Panc1 (cell line): ENCODE measurements around the gene MACC1. TPM values are rescaled to one million over a fixed set of nuclear protein-coding genes. Genes with fewer than 3 reads are reported as not detected.
"Not testable (repeated sequence)": the region's sequence is repeated elsewhere in the genome, so short reads cannot be mapped to it uniquely, and the experiment has no call there.

Experiments used
- ATAC-seq: fragments of 200-7000 bp; cut with Tn5 transposase; 2 replicates; pipeline ENCODE4 v1.9.1; 2020; ENCODE audit warnings: mild to moderate bottlenecking, moderate library complexity
- BruUV-seq: library from RNA; stranded (reverse); fragments of 400-500 nt; replicated peaks from 2 replicates; lab custom pipeline; 2021; lab: Mats Ljungman, UMichigan
- CTCF ChIA-PET: fragments of 300-600 bp; sonication (Branson Sonifier 250); formaldehyde crosslinking; loops from one replicate; lab custom pipeline; 2022; ENCODE audit warnings: antibody characterized with exemption; lab: Charles Lee
- POLR2A ChIA-PET: fragments of 300-600 bp; sonication (Branson Sonifier 250); formaldehyde crosslinking; loops from one replicate; lab custom pipeline; 2022; ENCODE audit warnings: antibody characterized with exemption; lab: Charles Lee
- DNase-seq: peaks from one replicate; pipeline ENCODE4 v3.0.0-alpha.2; 2010; ENCODE audit warnings: low read depth, low spot score
- H3K27ac ChIP-seq: 2 replicates; pipeline ENCODE4 v1.5.1; 2011; ENCODE audit warnings: mild to moderate bottlenecking, low read length, inconsistent platforms
- H3K27me3 ChIP-seq: fragments of 200-500 bp; sonication (Bioruptor generic); 2 replicates; pipeline ENCODE4 v1.6.0; 2014; ENCODE audit warnings: low read length, inconsistent platforms; ENCODE audit not compliant: control insufficient read depth, insufficient read depth
- H3K36me3 ChIP-seq: fragments of 200-500 bp; sonication (Bioruptor generic); 2 replicates; pipeline ENCODE4 v1.5.1; 2014; ENCODE audit warnings: inconsistent platforms, mild to moderate bottlenecking, low read length, moderate library complexity; ENCODE audit not compliant: control insufficient read depth, insufficient read depth
- H3K4me1 ChIP-seq: 2 replicates; pipeline ENCODE4 v1.5.1; 2011; ENCODE audit warnings: inconsistent platforms, mild to moderate bottlenecking, low read length, moderate library complexity; ENCODE audit not compliant: control insufficient read depth, insufficient read depth
- H3K4me3 ChIP-seq, 2 experiments: 2 replicates each; pipeline ENCODE4 v1.5.1; 2011 to 2012; ENCODE audit warnings: low read depth in 2 of 2, low read length in 2 of 2, mild to moderate bottlenecking in 2 of 2, inconsistent platforms in 1 of 2, moderate library complexity in 1 of 2
- H3K9me3 ChIP-seq: fragments of 200-500 bp; sonication (Bioruptor generic); 2 replicates; pipeline ENCODE4 v1.5.1; 2014; ENCODE audit warnings: low read depth, mild to moderate bottlenecking, inconsistent platforms, low read length, moderate library complexity; ENCODE audit not compliant: control insufficient read depth, insufficient read depth
- POLR2AphosphoS5 ChIP-seq: IDR thresholded peaks from 2 replicates; pipeline ENCODE4 v1.6.1; 2012; ENCODE audit warnings: mild to moderate bottlenecking, low read depth, low read length, moderate library complexity
- SIN3A ChIP-seq: IDR thresholded peaks from 2 replicates; pipeline ENCODE4 v1.6.1; 2012; ENCODE audit warnings: low read depth, mild to moderate bottlenecking, low read length, moderate library complexity, borderline replicate concordance; ENCODE audit not compliant: insufficient read depth
- TCF7L2 ChIP-seq: IDR thresholded peaks from 2 replicates; pipeline ENCODE4 v1.6.1; 2011; ENCODE audit warnings: mild to moderate bottlenecking, low read depth, low read length, inconsistent platforms
- in situ Hi-C: cut with HindIII; loops from 2 replicates; pipeline ENCODE4 v1.10.0; 2016; ENCODE audit warnings: low sequenced_read_pairs, low pct_unique_long_range_greater_than_20kb
- intact Hi-C: fragments of 100-400 bp; cut with micrococcal nuclease; formaldehyde crosslinking; loops from one replicate; pipeline ENCODE4 v1.10.0; 2022; ENCODE audit not compliant: unreplicated experiment
- total RNA-seq: library from RNA; stranded (reverse); gene quantifications from one replicate; pipeline ENCODE4 v1.2.1, GENCODE V29; 2021; ENCODE audit not compliant: unreplicated experiment
- TF ChIP-seq, protein P1 (sequence below): fragments of 450-650 bp; IDR thresholded peaks from 2 replicates; pipeline ENCODE4 v1.5.1; 2017; ENCODE audit warnings: mild to moderate bottlenecking
- TF ChIP-seq, protein P2 (sequence below), 2 experiments: IDR thresholded peaks; 2 replicates each; pipeline ENCODE4 v1.6.1; 2011 to 2012; ENCODE audit warnings: low read depth in 2 of 2, control low read depth in 1 of 2, low read length in 1 of 2, mild to moderate bottlenecking in 1 of 2, moderate library complexity in 1 of 2; ENCODE audit not compliant: insufficient read depth in 1 of 2

The MACC1 gene
- total RNA-seq, 1 experiment from 2014 or later: 0.08 TPM

DNA sequence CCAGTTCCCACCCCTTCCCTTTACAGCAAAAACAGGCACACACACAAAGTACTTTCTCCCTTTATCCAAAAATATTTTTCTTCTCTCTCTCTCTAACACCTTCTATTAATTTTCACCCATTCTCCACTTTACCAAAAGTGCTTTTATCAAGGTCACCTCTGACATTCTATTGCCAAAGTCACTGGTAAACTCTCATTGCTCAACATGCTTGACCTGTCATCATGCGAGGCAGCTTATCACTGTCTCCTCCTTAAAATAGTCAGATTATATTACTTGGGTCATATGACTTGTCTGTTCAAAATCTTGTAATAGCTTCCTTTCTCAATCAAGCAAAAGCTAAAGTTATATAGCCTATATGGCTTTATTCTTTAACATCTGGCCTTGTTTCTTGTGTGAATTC, 28.6 kb downstream of the MACC1 start:
- in situ Hi-C loops: no loop called here
- TF ChIP-seq TCF7L2 (no peak), SIN3A (no peak)
- TF ChIP-seq, protein P1, sequence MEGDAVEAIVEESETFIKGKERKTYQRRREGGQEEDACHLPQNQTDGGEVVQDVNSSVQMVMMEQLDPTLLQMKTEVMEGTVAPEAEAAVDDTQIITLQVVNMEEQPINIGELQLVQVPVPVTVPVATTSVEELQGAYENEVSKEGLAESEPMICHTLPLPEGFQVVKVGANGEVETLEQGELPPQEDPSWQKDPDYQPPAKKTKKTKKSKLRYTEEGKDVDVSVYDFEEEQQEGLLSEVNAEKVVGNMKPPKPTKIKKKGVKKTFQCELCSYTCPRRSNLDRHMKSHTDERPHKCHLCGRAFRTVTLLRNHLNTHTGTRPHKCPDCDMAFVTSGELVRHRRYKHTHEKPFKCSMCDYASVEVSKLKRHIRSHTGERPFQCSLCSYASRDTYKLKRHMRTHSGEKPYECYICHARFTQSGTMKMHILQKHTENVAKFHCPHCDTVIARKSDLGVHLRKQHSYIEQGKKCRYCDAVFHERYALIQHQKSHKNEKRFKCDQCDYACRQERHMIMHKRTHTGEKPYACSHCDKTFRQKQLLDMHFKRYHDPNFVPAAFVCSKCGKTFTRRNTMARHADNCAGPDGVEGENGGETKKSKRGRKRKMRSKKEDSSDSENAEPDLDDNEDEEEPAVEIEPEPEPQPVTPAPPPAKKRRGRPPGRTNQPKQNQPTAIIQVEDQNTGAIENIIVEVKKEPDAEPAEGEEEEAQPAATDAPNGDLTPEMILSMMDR: no peak
- TF ChIP-seq, protein P2, sequence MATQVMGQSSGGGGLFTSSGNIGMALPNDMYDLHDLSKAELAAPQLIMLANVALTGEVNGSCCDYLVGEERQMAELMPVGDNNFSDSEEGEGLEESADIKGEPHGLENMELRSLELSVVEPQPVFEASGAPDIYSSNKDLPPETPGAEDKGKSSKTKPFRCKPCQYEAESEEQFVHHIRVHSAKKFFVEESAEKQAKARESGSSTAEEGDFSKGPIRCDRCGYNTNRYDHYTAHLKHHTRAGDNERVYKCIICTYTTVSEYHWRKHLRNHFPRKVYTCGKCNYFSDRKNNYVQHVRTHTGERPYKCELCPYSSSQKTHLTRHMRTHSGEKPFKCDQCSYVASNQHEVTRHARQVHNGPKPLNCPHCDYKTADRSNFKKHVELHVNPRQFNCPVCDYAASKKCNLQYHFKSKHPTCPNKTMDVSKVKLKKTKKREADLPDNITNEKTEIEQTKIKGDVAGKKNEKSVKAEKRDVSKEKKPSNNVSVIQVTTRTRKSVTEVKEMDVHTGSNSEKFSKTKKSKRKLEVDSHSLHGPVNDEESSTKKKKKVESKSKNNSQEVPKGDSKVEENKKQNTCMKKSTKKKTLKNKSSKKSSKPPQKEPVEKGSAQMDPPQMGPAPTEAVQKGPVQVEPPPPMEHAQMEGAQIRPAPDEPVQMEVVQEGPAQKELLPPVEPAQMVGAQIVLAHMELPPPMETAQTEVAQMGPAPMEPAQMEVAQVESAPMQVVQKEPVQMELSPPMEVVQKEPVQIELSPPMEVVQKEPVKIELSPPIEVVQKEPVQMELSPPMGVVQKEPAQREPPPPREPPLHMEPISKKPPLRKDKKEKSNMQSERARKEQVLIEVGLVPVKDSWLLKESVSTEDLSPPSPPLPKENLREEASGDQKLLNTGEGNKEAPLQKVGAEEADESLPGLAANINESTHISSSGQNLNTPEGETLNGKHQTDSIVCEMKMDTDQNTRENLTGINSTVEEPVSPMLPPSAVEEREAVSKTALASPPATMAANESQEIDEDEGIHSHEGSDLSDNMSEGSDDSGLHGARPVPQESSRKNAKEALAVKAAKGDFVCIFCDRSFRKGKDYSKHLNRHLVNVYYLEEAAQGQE (IDR thresholded peaks at IDR 0.05; ENCODE audit: insufficient read depth in 1 of 2, low read depth in 2 of 2, low read length in 1 of 2): no peak
- Histone ChIP-seq H3K27ac (no peak overlapping the region), H3K9me3 (no peaks in the 10 kb centered on the region), H3K36me3 (no peaks in the 10 kb centered on the region), H3K4me3 (no peak overlapping the region), H3K27me3 (no peaks in the 10 kb centered on the region), H3K4me1 (no peaks in the 10 kb centered on the region)
- ATAC-seq (no peak), DNase-seq (no peak)
- ChIA-PET CTCF (no interaction called here), POLR2A (no interaction called here)
- intact Hi-C loops: no loop called here
- BruUV-seq: no TSS peak

DNA sequence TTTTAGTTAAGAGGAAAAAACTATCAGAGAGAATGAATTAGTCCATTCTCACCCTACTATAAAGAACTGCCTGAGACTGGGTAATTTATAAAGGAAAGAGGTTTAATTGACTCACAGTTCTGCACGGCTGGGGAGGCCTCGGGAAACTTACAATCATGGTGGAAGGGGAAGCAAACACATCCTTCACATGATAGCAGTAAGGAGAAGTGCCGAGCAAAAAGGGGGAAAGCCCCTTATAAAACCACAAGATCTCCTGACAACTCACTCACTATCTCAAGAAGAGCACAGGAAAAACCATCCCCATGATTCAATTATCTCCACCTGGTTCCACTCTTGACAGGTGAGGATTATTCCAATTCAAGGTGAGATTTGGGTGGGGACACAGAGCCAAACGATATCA, 29.3 kb downstream of the MACC1 start:
- in situ Hi-C loops, POLR2A ChIA-PET: not testable (repeated sequence)

DNA sequence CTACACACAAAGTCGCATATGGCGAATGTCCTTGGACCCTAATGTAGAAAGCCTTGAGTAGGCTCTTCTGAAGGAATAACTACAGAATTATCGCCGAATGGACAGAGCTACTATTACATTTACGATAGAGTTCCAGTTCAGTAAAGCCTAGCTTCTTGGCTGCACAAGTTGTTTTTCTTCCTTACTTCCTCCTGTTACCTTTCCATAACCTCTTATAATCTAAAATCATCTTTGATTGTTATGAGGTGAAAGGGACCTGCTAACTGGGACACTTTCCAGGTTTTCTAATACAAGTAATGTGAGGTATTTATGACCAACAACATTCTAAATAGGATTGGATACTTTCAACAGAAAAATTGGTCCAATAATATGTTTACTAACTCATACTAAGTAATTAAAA, 31.2 kb downstream of the MACC1 start:
- H3K27me3 ChIP-seq: no peaks in the 10 kb centered on the region
- H3K4me1 ChIP-seq: no peaks in the 10 kb centered on the region
- TF ChIP-seq SIN3A: no peak
- no peak for TF ChIP-seq TCF7L2
- TF ChIP-seq, protein P2 (IDR thresholded peaks at IDR 0.05; ENCODE audit: insufficient read depth in 1 of 2, low read depth in 2 of 2, low read length in 1 of 2): no peak
- TF ChIP-seq, protein P1: no peak
- no peak for TF ChIP-seq POLR2AphosphoS5
- in situ Hi-C loops (no loop called here), intact Hi-C loops (no loop called here)
- no peak overlapping the region for H3K27ac ChIP-seq
- no peaks in the 10 kb centered on the region for H3K36me3 ChIP-seq
- BruUV-seq: no TSS peak
- no peaks in the 10 kb centered on the region for H3K9me3 ChIP-seq
- H3K4me3 ChIP-seq: no peak overlapping the region
- CTCF ChIA-PET: no interaction called here
- POLR2A ChIA-PET: no interaction called here
- DNase-seq (no peak), ATAC-seq (no peak)

More for the DNA sequence above, 29.3 kb downstream of the MACC1 start:
- H3K4me1 ChIP-seq, BruUV-seq, DNase-seq, H3K27me3 ChIP-seq, ATAC-seq, CTCF ChIA-PET, H3K4me3 ChIP-seq, H3K27ac ChIP-seq, intact Hi-C loops, H3K9me3 ChIP-seq, H3K36me3 ChIP-seq: not testable (repeated sequence)
